ENCODE measurements around the gene PUM2. TPM values are rescaled to one million over a fixed set of nuclear protein-coding genes. Genes with fewer than 3 reads are reported as not detected.
A peak's percentile ranks its signal among the peaks of the same experiment; 100 is the strongest.

The PUM2 gene
- total and polyA plus RNA-seq, 2 of the 13 experiments (the other 11 are each of a cell fraction or from before 2014, with no cell fraction given): 69.6 to 69.8 TPM

DNA sequence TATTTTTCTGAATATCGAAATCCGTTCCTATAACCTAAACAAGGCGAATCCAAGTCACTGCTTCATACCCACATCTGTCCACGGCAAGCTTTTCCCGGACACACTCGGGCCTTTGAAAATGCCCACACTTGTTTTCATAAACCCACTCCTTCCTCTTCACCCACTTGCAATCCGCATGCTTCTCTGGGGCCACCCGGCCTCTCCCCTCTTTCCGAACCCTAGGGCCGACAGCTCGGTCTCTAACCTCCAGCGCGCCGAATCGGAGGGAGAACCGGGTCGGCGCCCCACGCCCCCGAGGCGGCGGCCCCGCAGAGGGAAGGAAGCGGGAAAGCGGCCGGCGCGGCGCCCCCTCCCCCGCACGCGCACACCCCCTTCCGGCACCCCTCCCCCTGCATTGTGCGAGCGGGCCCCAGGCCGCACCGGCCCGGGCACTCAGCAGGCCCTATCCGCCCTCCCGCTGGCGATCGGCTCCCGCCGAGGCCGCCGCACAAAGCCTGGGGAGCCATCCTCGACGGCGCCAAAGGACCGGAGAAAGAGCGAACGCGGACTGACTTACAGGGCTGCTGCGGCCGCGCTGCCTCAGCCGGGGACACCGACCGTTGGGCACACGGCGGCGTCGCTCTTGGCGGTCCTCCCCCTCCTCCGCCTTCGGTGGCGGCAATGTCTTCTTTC is 467 bp downstream of the PUM2 start (continued):
- TF ChIP-seq, protein P1, sequence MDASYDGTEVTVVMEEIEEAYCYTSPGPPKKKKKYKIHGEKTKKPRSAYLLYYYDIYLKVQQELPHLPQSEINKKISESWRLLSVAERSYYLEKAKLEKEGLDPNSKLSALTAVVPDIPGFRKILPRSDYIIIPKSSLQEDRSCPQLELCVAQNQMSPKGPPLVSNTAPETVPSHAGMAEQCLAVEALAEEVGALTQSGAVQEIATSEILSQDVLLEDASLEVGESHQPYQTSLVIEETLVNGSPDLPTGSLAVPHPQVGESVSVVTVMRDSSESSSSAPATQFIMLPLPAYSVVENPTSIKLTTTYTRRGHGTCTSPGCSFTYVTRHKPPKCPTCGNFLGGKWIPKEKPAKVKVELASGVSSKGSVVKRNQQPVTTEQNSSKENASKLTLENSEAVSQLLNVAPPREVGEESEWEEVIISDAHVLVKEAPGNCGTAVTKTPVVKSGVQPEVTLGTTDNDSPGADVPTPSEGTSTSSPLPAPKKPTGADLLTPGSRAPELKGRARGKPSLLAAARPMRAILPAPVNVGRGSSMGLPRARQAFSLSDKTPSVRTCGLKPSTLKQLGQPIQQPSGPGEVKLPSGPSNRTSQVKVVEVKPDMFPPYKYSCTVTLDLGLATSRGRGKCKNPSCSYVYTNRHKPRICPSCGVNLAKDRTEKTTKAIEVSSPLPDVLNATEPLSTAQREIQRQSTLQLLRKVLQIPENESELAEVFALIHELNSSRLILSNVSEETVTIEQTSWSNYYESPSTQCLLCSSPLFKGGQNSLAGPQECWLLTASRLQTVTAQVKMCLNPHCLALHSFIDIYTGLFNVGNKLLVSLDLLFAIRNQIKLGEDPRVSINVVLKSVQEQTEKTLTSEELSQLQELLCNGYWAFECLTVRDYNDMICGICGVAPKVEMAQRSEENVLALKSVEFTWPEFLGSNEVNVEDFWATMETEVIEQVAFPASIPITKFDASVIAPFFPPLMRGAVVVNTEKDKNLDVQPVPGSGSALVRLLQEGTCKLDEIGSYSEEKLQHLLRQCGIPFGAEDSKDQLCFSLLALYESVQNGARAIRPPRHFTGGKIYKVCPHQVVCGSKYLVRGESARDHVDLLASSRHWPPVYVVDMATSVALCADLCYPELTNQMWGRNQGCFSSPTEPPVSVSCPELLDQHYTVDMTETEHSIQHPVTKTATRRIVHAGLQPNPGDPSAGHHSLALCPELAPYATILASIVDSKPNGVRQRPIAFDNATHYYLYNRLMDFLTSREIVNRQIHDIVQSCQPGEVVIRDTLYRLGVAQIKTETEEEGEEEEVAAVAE (CRISPR knock-in tag; IDR thresholded peaks at IDR 0.05; ENCODE audit: borderline replicate concordance): 0 out of 2 replicates have a peak, but pooled peaks have one; percentile 16
- TF ChIP-seq, protein P2, sequence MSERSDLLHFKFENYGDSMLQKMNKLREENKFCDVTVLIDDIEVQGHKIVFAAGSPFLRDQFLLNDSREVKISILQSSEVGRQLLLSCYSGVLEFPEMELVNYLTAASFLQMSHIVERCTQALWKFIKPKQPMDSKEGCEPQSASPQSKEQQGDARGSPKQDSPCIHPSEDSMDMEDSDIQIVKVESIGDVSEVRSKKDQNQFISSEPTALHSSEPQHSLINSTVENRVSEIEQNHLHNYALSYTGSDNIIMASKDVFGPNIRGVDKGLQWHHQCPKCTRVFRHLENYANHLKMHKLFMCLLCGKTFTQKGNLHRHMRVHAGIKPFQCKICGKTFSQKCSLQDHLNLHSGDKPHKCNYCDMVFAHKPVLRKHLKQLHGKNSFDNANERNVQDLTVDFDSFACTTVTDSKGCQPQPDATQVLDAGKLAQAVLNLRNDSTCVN (CRISPR knock-in tag; IDR thresholded peaks at IDR 0.05; ENCODE audit: borderline replicate concordance): no peak; the same call in 1 of the 2 replicates
- TF ChIP-seq, protein P3, sequence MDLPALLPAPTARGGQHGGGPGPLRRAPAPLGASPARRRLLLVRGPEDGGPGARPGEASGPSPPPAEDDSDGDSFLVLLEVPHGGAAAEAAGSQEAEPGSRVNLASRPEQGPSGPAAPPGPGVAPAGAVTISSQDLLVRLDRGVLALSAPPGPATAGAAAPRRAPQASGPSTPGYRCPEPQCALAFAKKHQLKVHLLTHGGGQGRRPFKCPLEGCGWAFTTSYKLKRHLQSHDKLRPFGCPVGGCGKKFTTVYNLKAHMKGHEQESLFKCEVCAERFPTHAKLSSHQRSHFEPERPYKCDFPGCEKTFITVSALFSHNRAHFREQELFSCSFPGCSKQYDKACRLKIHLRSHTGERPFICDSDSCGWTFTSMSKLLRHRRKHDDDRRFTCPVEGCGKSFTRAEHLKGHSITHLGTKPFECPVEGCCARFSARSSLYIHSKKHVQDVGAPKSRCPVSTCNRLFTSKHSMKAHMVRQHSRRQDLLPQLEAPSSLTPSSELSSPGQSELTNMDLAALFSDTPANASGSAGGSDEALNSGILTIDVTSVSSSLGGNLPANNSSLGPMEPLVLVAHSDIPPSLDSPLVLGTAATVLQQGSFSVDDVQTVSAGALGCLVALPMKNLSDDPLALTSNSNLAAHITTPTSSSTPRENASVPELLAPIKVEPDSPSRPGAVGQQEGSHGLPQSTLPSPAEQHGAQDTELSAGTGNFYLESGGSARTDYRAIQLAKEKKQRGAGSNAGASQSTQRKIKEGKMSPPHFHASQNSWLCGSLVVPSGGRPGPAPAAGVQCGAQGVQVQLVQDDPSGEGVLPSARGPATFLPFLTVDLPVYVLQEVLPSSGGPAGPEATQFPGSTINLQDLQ (CRISPR knock-in tag; IDR thresholded peaks at IDR 0.05): 0 out of 2 replicates have a peak, but pooled peaks have one; percentile 14
- TF ChIP-seq, protein P4, sequence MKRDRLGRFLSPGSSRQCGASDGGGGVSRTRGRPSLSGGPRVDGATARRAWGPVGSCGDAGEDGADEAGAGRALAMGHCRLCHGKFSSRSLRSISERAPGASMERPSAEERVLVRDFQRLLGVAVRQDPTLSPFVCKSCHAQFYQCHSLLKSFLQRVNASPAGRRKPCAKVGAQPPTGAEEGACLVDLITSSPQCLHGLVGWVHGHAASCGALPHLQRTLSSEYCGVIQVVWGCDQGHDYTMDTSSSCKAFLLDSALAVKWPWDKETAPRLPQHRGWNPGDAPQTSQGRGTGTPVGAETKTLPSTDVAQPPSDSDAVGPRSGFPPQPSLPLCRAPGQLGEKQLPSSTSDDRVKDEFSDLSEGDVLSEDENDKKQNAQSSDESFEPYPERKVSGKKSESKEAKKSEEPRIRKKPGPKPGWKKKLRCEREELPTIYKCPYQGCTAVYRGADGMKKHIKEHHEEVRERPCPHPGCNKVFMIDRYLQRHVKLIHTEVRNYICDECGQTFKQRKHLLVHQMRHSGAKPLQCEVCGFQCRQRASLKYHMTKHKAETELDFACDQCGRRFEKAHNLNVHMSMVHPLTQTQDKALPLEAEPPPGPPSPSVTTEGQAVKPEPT (CRISPR knock-in tag; IDR thresholded peaks at IDR 0.05; ENCODE audit: low read depth): 0 out of 2 replicates have a peak, but pooled peaks have one; percentile 82
- TF ChIP-seq SPEN (CRISPR knock-in tag; IDR thresholded peaks at IDR 0.05; ENCODE audit: low read depth): peak; percentile 58; the same call in 1 of the 2 replicates
- no peak for TF ChIP-seq ZBTB8A (CRISPR knock-in tag; IDR thresholded peaks at IDR 0.05; ENCODE audit: borderline replicate concordance, low read depth)
- no peak for TF ChIP-seq ZNF24 (IDR thresholded peaks at IDR 0.05)
- no peak for TF ChIP-seq MATR3 (CRISPR knock-in tag; IDR thresholded peaks at IDR 0.05)
- TF ChIP-seq ZNF260 (CRISPR knock-in tag; IDR thresholded peaks at IDR 0.05; ENCODE audit: borderline replicate concordance, low read depth): no peak
- TF ChIP-seq FOXJ3 (CRISPR knock-in tag; IDR thresholded peaks at IDR 0.05; ENCODE audit: borderline replicate concordance): peak; percentile 32; the same call in 1 of the 2 replicates
- TF ChIP-seq, protein P5, sequence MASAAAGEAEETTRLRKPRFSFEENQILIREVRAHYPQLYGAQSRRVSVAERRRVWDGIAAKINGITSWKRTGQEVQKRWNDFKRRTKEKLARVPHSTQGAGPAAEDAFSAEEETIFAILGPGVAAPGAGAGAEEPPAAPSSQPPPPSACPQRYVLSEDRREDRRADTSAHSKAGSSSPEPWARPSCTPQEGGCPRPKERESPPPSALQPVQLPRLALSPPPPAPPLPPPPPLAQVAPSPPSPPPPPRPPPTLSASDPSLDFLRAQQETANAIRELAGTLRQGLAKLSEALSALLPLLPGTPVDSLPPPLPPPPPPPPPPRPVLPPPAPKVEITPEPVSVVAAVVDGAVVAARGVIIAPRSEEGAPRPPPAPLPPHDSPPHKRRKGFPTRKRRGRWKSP (CRISPR knock-in tag; IDR thresholded peaks at IDR 0.05): no peak; the same call in 1 of the 2 replicates
- TF ChIP-seq, protein P6, sequence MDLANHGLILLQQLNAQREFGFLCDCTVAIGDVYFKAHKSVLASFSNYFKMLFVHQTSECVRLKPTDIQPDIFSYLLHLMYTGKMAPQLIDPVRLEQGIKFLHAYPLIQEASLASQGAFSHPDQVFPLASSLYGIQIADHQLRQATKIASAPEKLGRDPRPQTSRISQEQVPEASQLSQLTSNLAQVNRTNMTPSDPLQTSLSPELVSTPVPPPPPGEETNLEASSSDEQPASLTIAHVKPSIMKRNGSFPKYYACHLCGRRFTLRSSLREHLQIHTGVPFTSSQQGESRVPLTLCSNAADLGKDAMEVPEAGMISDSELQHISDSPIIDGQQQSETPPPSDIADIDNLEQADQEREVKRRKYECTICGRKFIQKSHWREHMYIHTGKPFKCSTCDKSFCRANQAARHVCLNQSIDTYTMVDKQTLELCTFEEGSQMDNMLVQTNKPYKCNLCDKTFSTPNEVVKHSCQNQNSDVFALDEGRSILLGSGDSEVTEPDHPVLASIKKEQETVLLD (CRISPR knock-in tag; IDR thresholded peaks at IDR 0.05; ENCODE audit: low read depth): 0 out of 2 replicates have a peak, but pooled peaks have one; percentile 72
- TF ChIP-seq FOXP1 (IDR thresholded peaks at IDR 0.05): no peak
- 0 out of 2 replicates have a peak, but pooled peaks have one; percentile 14 for TF ChIP-seq FOXP1 (CRISPR knock-in tag; IDR thresholded peaks at IDR 0.05)
- no peak for TF ChIP-seq KDM5A (IDR thresholded peaks at IDR 0.05; ENCODE audit: borderline replicate concordance, low read length)
